HCT116 (cell line): ENCODE measurements around the gene OR51E2. TPM values are rescaled to one million over a fixed set of nuclear protein-coding genes. Genes with fewer than 3 reads are reported as not detected.

Source experiments
- ATAC-seq: fragments of 200-7000 bp; cut with Tn5 transposase; 2 replicates; pipeline ENCODE4 v1.9.1; 2020; ENCODE audit warnings: mild to moderate bottlenecking, moderate library complexity
- BruUV-seq: library from RNA; stranded (reverse); fragments of 400-500 nt; replicated peaks from 2 replicates; lab custom pipeline; 2021; lab: Mats Ljungman, UMichigan
- CTCF ChIA-PET: fragments of 300-600 bp; sonication (Branson Sonifier 250); formaldehyde crosslinking; loops from one replicate; lab custom pipeline; 2021; ENCODE audit warnings: antibody characterized with exemption; lab: Charles Lee
- POLR2A ChIA-PET: fragments of 300-600, 350-600 bp; sonication (Branson Sonifier 250); formaldehyde crosslinking; loops from one replicate; lab custom pipeline; 2021; ENCODE audit warnings: antibody characterized with exemption; lab: Charles Lee
- RAD21 ChIA-PET, 2 experiments: fragments of 300-600 bp; sonication (Branson Sonifier 250); formaldehyde crosslinking; loops; one replicate each; lab custom pipeline; 2023; ENCODE audit warnings: low total read pairs in 2 of 2; ENCODE audit not compliant: uncharacterized antibody in 2 of 2, unreplicated experiment in 2 of 2, low non-redundant PET in 1 of 2; lab: Charles Lee
- DNase-seq: peaks from one replicate; pipeline ENCODE4 v3.0.0-alpha.2; 2010; ENCODE audit warnings: low read depth, low spot score
- H2AFZ ChIP-seq: fragments of 200-600 bp; shearing (Covaris generic), sonication (generic); 2 replicates; pipeline ENCODE4 v1.6.1; 2017; ENCODE audit warnings: low read depth, mixed run types, mixed read lengths, antibody characterized with exemption, low read length; ENCODE audit not compliant: poor library complexity, severe bottlenecking
- H3K27ac ChIP-seq: 2 replicates; pipeline ENCODE4 v1.5.1; 2012; ENCODE audit warnings: low read depth, low read length
- H3K27me3 ChIP-seq: fragments of 200-600 bp; sonication (generic); 2 replicates; pipeline ENCODE4 v1.6.1; 2016; ENCODE audit warnings: mixed run types, low read length, mixed read lengths; ENCODE audit not compliant: insufficient read depth
- H3K36me3 ChIP-seq, 2 experiments: fragments of 200-500 bp in 1 of 2; fragments of 200-600 bp in 1 of 2; sonication (Bioruptor generic) in 1 of 2; sonication (generic) in 1 of 2; 2 replicates each; pipeline versions ENCODE4 v1.5.1 to v1.6.1; 2014 to 2016; ENCODE audit warnings: low read length in 2 of 2, inconsistent platforms in 1 of 2, mixed read lengths in 1 of 2, mixed run types in 1 of 2; ENCODE audit not compliant: insufficient read depth in 2 of 2, control insufficient read depth in 1 of 2
- H3K4me1 ChIP-seq, 2 experiments: fragments of 200-600 bp in 1 of 2; sonication (generic) in 1 of 2; 2 replicates each; pipeline versions ENCODE4 v1.5.1 to v1.6.1; 2012 to 2017; ENCODE audit warnings: low read length in 2 of 2, inconsistent platforms in 1 of 2, mild to moderate bottlenecking in 1 of 2, mixed read lengths in 1 of 2, mixed run types in 1 of 2, moderate library complexity in 1 of 2; ENCODE audit not compliant: insufficient read depth in 2 of 2, control insufficient read depth in 1 of 2
- H3K4me2 ChIP-seq: fragments of 200-600 bp; sonication (generic); 2 replicates; pipeline ENCODE4 v1.6.1; 2017; ENCODE audit warnings: mixed run types, low read length, mixed read lengths
- H3K4me3 ChIP-seq, 2 experiments: fragments of 200-600 bp in 1 of 2; sonication (generic) in 1 of 2; replicated peaks in 1 of 2; 2 replicates each; pipeline ENCODE4 v1.5.1; 2011 to 2016; ENCODE audit warnings: low read length in 2 of 2, control low read depth in 1 of 2, low read depth in 1 of 2, mild to moderate bottlenecking in 1 of 2, mixed read lengths in 1 of 2, mixed run types in 1 of 2
- H3K79me2 ChIP-seq: fragments of 200-600 bp; sonication (generic); 2 replicates; pipeline ENCODE4 v1.6.1; 2017; ENCODE audit warnings: mild to moderate bottlenecking, mixed run types, low read length, moderate library complexity, mixed read lengths; ENCODE audit not compliant: insufficient read depth
- H3K9ac ChIP-seq: fragments of 200-600 bp; sonication (generic); 2 replicates; pipeline ENCODE4 v1.6.1; 2016; ENCODE audit warnings: low read length, mixed read lengths
- H3K9me2 ChIP-seq: fragments of 200-600 bp; sonication (generic), shearing (Covaris generic); 2 replicates; pipeline ENCODE4 v1.6.1; 2017; ENCODE audit warnings: mixed run types, mild to moderate bottlenecking, moderate library complexity; ENCODE audit not compliant: insufficient read depth
- H3K9me3 ChIP-seq, 2 experiments: fragments of 200-500 bp in 1 of 2; fragments of 200-600 bp in 1 of 2; sonication (Bioruptor generic) in 1 of 2; sonication (generic) in 1 of 2; 2 replicates each; pipeline ENCODE4 v1.6.1; 2014 to 2017; ENCODE audit warnings: low read length in 2 of 2, mixed read lengths in 2 of 2, inconsistent platforms in 1 of 2, low read depth in 1 of 2, mild to moderate bottlenecking in 1 of 2, mixed run types in 1 of 2, moderate library complexity in 1 of 2; ENCODE audit not compliant: control insufficient read depth in 1 of 2, insufficient read depth in 1 of 2
- H4K20me1 ChIP-seq: fragments of 200-600 bp; sonication (generic), shearing (Covaris generic); 2 replicates; pipeline ENCODE4 v1.6.1; 2017; ENCODE audit warnings: mixed run types, mild to moderate bottlenecking, moderate library complexity; ENCODE audit not compliant: insufficient read depth
- ELF1 ChIP-seq: IDR thresholded peaks from 2 replicates; pipeline ENCODE4 v1.6.1; 2012; ENCODE audit warnings: low read depth, borderline replicate concordance
- EZH2 ChIP-seq: fragments of 200-600 bp; sonication (generic); IDR thresholded peaks from 2 replicates; pipeline ENCODE4 v1.6.1; 2017; ENCODE audit warnings: antibody characterized with exemption, mixed run types
- JUND ChIP-seq: IDR thresholded peaks from 2 replicates; pipeline ENCODE4 v1.6.1; 2012
- POLR2A ChIP-seq: IDR thresholded peaks from 2 replicates; pipeline ENCODE4 v1.7.0; 2011; ENCODE audit warnings: borderline replicate concordance; ENCODE audit not compliant: insufficient read depth, insufficient read length; ENCODE audit errors: extremely low read depth
- RAD21 ChIP-seq: IDR thresholded peaks from 2 replicates; pipeline ENCODE4 v1.6.1; 2012; ENCODE audit warnings: low read depth, mild to moderate bottlenecking
- SIN3A ChIP-seq: IDR thresholded peaks from 2 replicates; pipeline ENCODE4 v1.6.1; 2012; ENCODE audit warnings: low read depth
- SP1 ChIP-seq: IDR thresholded peaks from 2 replicates; pipeline ENCODE4 v1.6.1; 2012; ENCODE audit warnings: low read depth
- TCF7L2 ChIP-seq: IDR thresholded peaks from 2 replicates; pipeline ENCODE4 v1.7.0; 2011; ENCODE audit warnings: borderline replicate concordance, inconsistent platforms; ENCODE audit not compliant: insufficient read depth, insufficient read length; ENCODE audit errors: extremely low read depth
- ZFX ChIP-seq: fragments of 450-650 bp; IDR thresholded peaks from 2 replicates; pipeline ENCODE4 v1.6.1; 2017
- intact Hi-C: fragments of 100-400 bp; cut with micrococcal nuclease; formaldehyde crosslinking; loops from 2 replicates; pipeline ENCODE4 v1.10.0; 2022
- total RNA-seq: library from RNA; stranded (reverse); gene quantifications from one replicate; pipeline ENCODE4 v1.2.1, GENCODE V29; 2021; ENCODE audit not compliant: unreplicated experiment
- TF ChIP-seq, protein P1 (sequence below), 3 experiments: fragments of 200-600 bp in 1 of 3; sonication (generic) in 1 of 3; IDR thresholded peaks in 2 of 3; conservative IDR thresholded peaks in 1 of 3; 2 replicates each; pipeline ENCODE4 v1.5.1; 2012 to 2017; ENCODE audit warnings: low read depth in 2 of 3, low read length in 2 of 3, antibody characterized with exemption in 1 of 3, borderline replicate concordance in 1 of 3, control low read depth in 1 of 3, mild to moderate bottlenecking in 1 of 3, mixed read lengths in 1 of 3, mixed run types in 1 of 3, moderate library complexity in 1 of 3; ENCODE audit not compliant: insufficient read depth in 1 of 3
- TF ChIP-seq, protein P2 (sequence below): IDR thresholded peaks from 2 replicates; pipeline ENCODE4 v1.6.1; 2012

The OR51E2 gene
- total RNA-seq, 1 experiment from 2014 or later: not detected

- intact Hi-C loops: no loop called here
- Histone ChIP-seq H3K9me3 (no peaks in the 10 kb centered on the region), H3K79me2 (no peaks in the 10 kb centered on the region), H3K9me2 (no peaks in the 10 kb centered on the region), H3K36me3 (no peaks in the 10 kb centered on the region), H3K27ac (no peak overlapping the region), H3K4me1 (no peaks in the 10 kb centered on the region), H3K4me3 (no peak overlapping the region), H3K4me2 (no peak overlapping the region), H3K27me3 (peaks cover 20% of the 10 kb centered on the region; the same call in 1 of the 2 replicates), H2AFZ (no peak overlapping the region), H4K20me1 (no peaks in the 10 kb centered on the region), H3K9ac (no peak overlapping the region)
- ChIA-PET RAD21 (no interaction called here), POLR2A (no interaction called here), CTCF (no interaction called here)
- no peak for TF ChIP-seq POLR2A
- TF ChIP-seq JUND: no peak
- no peak for TF ChIP-seq SIN3A
- TF ChIP-seq, protein P1, sequence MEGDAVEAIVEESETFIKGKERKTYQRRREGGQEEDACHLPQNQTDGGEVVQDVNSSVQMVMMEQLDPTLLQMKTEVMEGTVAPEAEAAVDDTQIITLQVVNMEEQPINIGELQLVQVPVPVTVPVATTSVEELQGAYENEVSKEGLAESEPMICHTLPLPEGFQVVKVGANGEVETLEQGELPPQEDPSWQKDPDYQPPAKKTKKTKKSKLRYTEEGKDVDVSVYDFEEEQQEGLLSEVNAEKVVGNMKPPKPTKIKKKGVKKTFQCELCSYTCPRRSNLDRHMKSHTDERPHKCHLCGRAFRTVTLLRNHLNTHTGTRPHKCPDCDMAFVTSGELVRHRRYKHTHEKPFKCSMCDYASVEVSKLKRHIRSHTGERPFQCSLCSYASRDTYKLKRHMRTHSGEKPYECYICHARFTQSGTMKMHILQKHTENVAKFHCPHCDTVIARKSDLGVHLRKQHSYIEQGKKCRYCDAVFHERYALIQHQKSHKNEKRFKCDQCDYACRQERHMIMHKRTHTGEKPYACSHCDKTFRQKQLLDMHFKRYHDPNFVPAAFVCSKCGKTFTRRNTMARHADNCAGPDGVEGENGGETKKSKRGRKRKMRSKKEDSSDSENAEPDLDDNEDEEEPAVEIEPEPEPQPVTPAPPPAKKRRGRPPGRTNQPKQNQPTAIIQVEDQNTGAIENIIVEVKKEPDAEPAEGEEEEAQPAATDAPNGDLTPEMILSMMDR (IDR thresholded peaks at IDR 0.05 in 2 of 3, conservative IDR thresholded peaks at IDR 0.05 in 1 of 3; ENCODE audit: borderline replicate concordance in 1 of 3, insufficient read depth in 1 of 3, low read depth in 2 of 3, low read length in 2 of 3): no peak
- no peak for TF ChIP-seq SP1
- TF ChIP-seq EZH2: no peak
- TF ChIP-seq, protein P2, sequence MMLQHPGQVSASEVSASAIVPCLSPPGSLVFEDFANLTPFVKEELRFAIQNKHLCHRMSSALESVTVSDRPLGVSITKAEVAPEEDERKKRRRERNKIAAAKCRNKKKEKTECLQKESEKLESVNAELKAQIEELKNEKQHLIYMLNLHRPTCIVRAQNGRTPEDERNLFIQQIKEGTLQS: no peak
- no peak for TF ChIP-seq ZFX
- TF ChIP-seq TCF7L2: no peak
- no peak for TF ChIP-seq ELF1
- no peak for TF ChIP-seq RAD21
- ATAC-seq (no peak), DNase-seq (no peak)
- BruUV-seq: no TSS peak
These were observed 19.7 kb downstream of the OR51E2 start for GRCh38 chr11:4677948-4678347.
